ENCODE measurements around the gene SPNS2. TPM values are rescaled to one million over a fixed set of nuclear protein-coding genes. Genes with fewer than 3 reads are reported as not detected.

The SPNS2 gene
- total RNA-seq, 4 donors from 2014 or later, result 10.4 to 17.4 (median 16.4) TPM

GRCh38 chr17:4519361-4519788 is 20.7 kb downstream of the SPNS2 start:
- H3K36me3 ChIP-seq, result no peaks in the 10 kb centered on the region
- no peaks in the 10 kb centered on the region for H3K27me3 ChIP-seq
- no CpG with 5 or more reads among the region's 14 CpGs for WGBS, 2 donors (ENCODE audit: low coverage in 1 of 2)
- ATAC-seq, result peak; percentile 62
- H3K9me3 ChIP-seq, result no peaks in the 10 kb centered on the region
- TF ChIP-seq EP300 (IDR thresholded peaks at IDR 0.05) (no peak), POLR2AphosphoS5 (IDR thresholded peaks at IDR 0.05) (no peak), POLR2A (IDR thresholded peaks at IDR 0.05) (no peak), CTCF (IDR thresholded peaks at IDR 0.05) (no peak)
- peak overlapping the region in 3 of 4 donors; percentile 70 to 83 (median 71) for H3K27ac ChIP-seq
- H3K4me3 ChIP-seq, result no peak overlapping the region
- H3K4me1 ChIP-seq, result peaks cover 0 to 47% (median 12%) of the 10 kb centered on the region in 3 donors

- Histone ChIP-seq H3K4me1 (peaks cover 0 to 47% (median 12%) of the 10 kb centered on the region in 3 donors), H3K27ac (peak overlapping the region in 3 of 4 donors; percentile 62 to 82 (median 70)), H3K4me3 (no peak overlapping the region), H3K27me3 (no peaks in the 10 kb centered on the region), H3K36me3 (no peaks in the 10 kb centered on the region), H3K9me3 (no peaks in the 10 kb centered on the region)
- TF ChIP-seq EP300 (IDR thresholded peaks at IDR 0.05) (no peak), POLR2AphosphoS5 (IDR thresholded peaks at IDR 0.05) (peak; percentile 26), POLR2A (IDR thresholded peaks at IDR 0.05) (no peak), CTCF (IDR thresholded peaks at IDR 0.05) (no peak)
- ATAC-seq, result no peak
- 52 to 82% methylated on average over 5 to 9 of the region's 19 CpGs for WGBS, 2 donors (ENCODE audit: low coverage in 1 of 2)
These were observed 21.6 kb downstream of the SPNS2 start for GRCh38 chr17:4520060-4520893.

GRCh38 chr17:4520894-4521600 is 22.4 kb downstream of the SPNS2 start:
- ATAC-seq, result peak; percentile 64
- H3K36me3 ChIP-seq, result no peaks in the 10 kb centered on the region
- H3K27ac ChIP-seq, result peak overlapping the region in 3 of 4 donors; percentile 62 to 82 (median 70)
- no peak overlapping the region for H3K4me3 ChIP-seq
- 61 to 66% methylated on average over 6 to 8 of the region's 8 CpGs for WGBS, 2 donors (ENCODE audit: low coverage in 1 of 2)
- no peaks in the 10 kb centered on the region for H3K9me3 ChIP-seq
- TF ChIP-seq POLR2AphosphoS5 (IDR thresholded peaks at IDR 0.05), result no peak
- no peak for TF ChIP-seq EP300 (IDR thresholded peaks at IDR 0.05)
- TF ChIP-seq POLR2A (IDR thresholded peaks at IDR 0.05), result no peak
- TF ChIP-seq CTCF (IDR thresholded peaks at IDR 0.05), result no peak
- peaks cover 0 to 53% (median 12%) of the 10 kb centered on the region in 3 donors for H3K4me1 ChIP-seq
- no peaks in the 10 kb centered on the region for H3K27me3 ChIP-seq

DNA sequence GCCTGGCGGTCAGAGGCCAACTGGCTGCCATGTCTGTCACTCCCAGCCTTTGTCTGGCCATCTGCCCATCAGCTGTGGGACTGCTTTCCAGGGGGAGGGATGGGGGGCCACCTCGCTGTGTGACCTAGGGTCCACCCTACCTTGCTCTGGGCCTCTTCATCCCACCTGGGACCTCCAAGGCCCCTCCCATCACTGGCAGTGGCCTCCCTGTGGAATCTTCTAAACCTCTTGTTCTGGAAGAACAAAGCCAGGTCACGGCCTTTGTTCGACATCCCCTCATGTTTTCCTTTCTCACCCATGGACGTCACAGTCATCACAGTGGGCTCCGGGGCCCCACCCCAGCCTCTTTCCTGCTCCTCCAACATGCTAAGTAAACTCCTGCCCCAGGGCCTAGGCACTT is 24.0 kb downstream of the SPNS2 start:
- TF ChIP-seq CTCF (IDR thresholded peaks at IDR 0.05), result no peak
- TF ChIP-seq POLR2AphosphoS5 (IDR thresholded peaks at IDR 0.05), result no peak
- TF ChIP-seq POLR2A (IDR thresholded peaks at IDR 0.05), result no peak
- no peak for TF ChIP-seq EP300 (IDR thresholded peaks at IDR 0.05)
- H3K9me3 ChIP-seq, result no peaks in the 10 kb centered on the region
- H3K27ac ChIP-seq, result peak overlapping the region in 3 of 4 donors; percentile 62 to 82 (median 70)
- no peaks in the 10 kb centered on the region for H3K27me3 ChIP-seq
- peaks cover 0 to 55% (median 12%) of the 10 kb centered on the region in 3 donors for H3K4me1 ChIP-seq
- no peak for ATAC-seq
- WGBS, 2 donors (ENCODE audit: low coverage in 1 of 2), result 60 to 69% methylated on average over 1 to 5 of the region's 6 CpGs
- no peak overlapping the region for H3K4me3 ChIP-seq
- no peaks in the 10 kb centered on the region for H3K36me3 ChIP-seq
